Hematopoietic multipotent progenitor cell treated with erythropoietin and hydrocortisone succinate and interleukin-3 and kit ligand, for 15 days (in vitro differentiated cells): ENCODE measurements around the gene HOTAIR.

Experiments
- DNase-seq: peaks from one replicate; pipeline ENCODE4 v3.0.0-alpha.2; 2015; ENCODE audit warnings: low spot score

HOTAIR gene

GRCh38 chr12:53960187-53961024, 14.3 kb downstream of the HOTAIR start:
- DNase-seq: no peak

GRCh38 chr12:53959314-53959713, 15.4 kb downstream of the HOTAIR start:
- DNase-seq: no peak

GRCh38 chr12:53958128-53958527, 16.6 kb downstream of the HOTAIR start:
- DNase-seq: no peak

- DNase-seq: no peak
Observed at GRCh38 chr12:53956914-53957536, 17.7 kb downstream of the HOTAIR start.

GRCh38 chr12:53956251-53956887, 18.4 kb downstream of the HOTAIR start:
- DNase-seq: no peak

- DNase-seq: no peak
Observed at GRCh38 chr12:53955776-53956250, 18.9 kb downstream of the HOTAIR start.

GRCh38 chr12:53955036-53955775, 19.5 kb downstream of the HOTAIR start:
- DNase-seq: no peak

- no peak for DNase-seq
Observed at GRCh38 chr12:53954694-53955035, 20.1 kb downstream of the HOTAIR start, which contains the start of gene HOXC12. HOXC12 (plus strand) TSS chr12:53954903; CDS start chr12:53954930, 27 bp downstream.

- no peak for DNase-seq
Observed at GRCh38 chr12:53953831-53954693, 20.7 kb downstream of the HOTAIR start.

GRCh38 chr12:53952871-53953734, 21.7 kb downstream of the HOTAIR start:
- no peak for DNase-seq

GRCh38 chr12:53952335-53952694, 22.4 kb downstream of the HOTAIR start:
- DNase-seq: no peak

GRCh38 chr12:53951577-53952334, 23.0 kb downstream of the HOTAIR start:
- no peak for DNase-seq

GRCh38 chr12:53950789-53951576, 23.8 kb downstream of the HOTAIR start:
- DNase-seq: no peak

- DNase-seq: no peak
Observed at GRCh38 chr12:53950437-53950773, 24.3 kb downstream of the HOTAIR start.

- DNase-seq: no peak
Observed at GRCh38 chr12:53949631-53950436, 24.9 kb downstream of the HOTAIR start.

- no peak for DNase-seq
Observed at GRCh38 chr12:53948650-53949593, 25.8 kb downstream of the HOTAIR start.

GRCh38 chr12:53947743-53948142, 27.0 kb downstream of the HOTAIR start:
- no peak for DNase-seq
